HG02588 (cell line): Measurements from ENCODE around the gene ACSS1.

Source experiments
- ATAC-seq: cut with Tn5 transposase; IDR thresholded peaks from one replicate; pipeline ENCODE4 v1.9.1; 2021; ENCODE audit warnings: mild to moderate bottlenecking, moderate library complexity; ENCODE audit not compliant: unreplicated experiment

ACSS1 gene

DNA sequence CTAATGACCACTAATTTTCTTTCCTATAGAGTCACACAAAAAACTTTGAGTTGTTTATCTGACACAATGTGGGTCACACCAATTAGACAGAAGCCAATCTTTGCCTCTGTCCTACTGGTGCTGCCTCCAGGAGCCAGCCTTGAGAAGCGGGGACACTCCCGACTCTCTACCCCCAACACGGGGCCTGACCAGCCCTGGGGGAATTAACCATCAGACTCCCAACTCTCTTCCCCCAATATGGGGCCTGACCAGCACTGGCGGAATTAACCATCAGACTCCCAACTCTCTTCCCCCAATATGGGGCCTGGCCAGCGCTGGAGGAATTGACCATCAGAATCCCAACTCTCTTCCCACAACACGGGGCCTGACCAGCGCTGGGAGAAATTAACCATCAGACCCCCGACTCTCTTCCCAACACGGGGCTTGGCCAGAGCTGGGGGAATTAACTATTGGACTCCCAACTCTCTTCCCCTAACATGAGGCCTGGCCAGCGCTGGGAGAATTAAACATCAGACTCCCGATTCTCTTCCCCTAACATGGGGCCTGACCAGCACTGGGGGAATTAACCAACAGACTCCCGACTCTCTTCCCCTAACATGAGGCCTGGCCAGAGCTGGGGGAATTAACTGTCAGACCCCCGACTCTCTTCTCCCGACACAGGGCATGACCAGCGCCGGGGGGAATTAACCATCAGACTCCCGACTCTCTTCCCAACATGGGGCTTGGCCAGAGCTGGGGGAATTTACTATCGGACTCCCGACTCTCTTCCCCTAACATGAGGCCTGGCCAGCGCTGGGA is 96.4 kb downstream of the ACSS1 start:
- no peak for ATAC-seq

DNA sequence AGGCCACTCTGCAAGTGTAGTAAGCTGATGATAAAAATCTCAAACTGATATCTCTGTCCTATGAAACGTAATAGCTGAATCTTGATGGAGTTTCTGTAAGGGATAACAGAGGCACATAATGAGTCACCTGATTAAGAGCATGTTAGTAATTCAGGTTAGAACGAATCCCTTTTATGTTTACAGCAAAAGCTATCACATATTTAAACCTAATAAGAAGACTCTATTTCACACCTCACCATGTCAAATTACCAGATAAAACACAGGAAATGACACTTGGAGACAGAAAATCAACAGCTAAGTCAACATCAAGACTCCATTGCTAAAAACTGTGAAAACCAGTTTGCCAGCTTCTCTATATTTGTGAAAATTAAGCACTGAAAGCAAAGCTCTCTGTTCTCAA is 97.1 kb downstream of the ACSS1 start:
- ATAC-seq = no peak

DNA sequence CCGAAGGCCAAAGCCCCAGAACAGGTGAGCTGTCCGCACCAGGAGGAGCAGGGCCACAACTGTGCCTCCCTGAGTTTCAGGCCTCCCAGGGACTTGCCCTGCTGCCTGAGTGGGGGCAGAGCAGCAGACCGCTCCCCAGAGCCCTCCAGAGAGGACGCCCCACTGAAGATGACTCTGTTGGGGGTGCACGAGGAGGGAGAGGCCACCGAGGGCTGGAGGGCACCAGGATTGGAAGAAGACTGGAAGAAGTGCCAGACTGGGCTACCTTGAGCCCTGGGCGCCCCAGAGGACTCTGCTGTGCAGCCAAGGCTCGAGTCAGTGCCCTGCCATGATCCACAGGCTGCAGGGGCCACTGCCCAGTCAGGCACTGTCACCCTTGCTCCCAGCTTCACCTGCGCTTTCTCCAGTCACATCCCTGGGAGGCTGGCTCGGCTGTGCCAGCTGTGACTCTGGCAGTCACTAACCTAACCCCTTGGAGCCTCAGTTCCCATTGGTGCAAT is 97.6 kb downstream of the ACSS1 start:
- ATAC-seq = no peak

DNA sequence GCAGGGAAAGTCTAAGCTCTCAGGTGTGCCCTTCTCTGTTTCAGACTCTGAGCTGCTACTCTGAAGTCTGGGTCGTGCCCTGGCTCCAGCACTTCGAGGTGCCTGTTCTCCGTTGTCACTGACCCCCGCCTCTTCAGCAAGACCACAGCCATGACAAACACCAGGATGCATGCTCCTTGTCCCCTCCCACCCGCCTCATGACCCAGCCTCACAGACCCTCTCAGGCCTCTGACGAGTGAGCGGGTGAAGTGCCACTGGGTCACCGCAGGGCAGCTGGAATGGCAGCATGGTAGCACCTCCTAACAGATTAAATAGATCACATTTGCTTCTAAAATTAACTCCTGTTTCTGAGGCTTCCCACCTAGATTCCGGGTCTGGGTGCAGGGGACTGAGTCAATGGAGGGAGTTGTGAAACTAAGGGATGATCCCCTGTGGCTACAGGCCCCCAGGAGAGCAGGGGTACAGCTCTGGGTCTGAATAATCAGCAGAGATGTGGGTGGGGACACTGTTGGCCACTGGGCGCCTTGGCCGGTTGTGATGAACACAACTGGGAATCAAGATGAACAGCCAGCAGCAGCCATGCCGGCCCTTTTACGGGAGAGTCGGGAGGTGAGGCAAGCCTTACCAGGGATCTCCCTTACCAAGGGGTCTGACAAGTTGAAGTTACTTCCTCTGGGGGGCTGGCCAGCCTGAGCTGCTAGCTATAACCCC is 98.2 kb downstream of the ACSS1 start:
- ATAC-seq = no peak

DNA sequence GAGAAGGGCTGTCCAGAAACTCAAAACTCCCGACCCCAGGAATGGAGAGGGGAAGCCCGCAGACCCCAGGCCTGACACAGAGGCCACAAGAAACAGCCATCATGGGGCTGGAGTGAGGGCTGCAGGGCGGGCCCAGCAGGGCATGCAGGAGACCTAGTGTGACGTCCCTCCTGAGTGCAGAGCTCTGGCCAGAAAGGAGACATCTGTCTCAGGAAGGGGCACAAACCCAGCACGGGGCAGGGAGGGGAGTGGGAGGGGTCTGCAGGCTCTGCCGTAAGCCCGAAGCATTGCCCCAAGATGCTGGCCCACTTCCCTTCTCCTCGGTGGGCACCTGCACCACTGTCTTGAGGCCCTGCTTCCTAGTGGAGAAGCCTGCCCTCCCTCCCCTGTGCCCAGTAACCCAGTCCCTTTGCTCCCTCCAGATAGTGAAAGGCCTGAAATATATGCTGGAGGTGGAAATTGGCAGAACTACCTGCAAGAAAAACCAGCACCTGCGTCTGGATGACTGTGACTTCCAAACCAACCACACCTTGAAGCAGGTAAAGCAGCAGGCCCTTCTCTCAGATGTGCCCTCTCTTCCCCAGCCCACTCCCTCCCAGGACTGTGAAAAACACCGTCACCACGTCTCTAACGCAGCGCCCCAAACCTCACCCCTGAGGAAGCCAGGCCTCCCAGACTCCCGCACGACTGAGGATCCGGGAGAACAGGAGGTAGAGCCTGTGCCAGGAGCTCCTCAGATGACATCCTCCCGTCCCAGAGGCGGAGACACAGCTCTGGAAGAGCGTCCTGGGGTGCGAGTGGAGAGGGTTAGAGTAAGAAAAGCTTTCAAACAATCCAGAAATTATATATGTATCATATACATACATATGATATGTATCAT is 99.2 kb downstream of the ACSS1 start:
- ATAC-seq = no peak

DNA sequence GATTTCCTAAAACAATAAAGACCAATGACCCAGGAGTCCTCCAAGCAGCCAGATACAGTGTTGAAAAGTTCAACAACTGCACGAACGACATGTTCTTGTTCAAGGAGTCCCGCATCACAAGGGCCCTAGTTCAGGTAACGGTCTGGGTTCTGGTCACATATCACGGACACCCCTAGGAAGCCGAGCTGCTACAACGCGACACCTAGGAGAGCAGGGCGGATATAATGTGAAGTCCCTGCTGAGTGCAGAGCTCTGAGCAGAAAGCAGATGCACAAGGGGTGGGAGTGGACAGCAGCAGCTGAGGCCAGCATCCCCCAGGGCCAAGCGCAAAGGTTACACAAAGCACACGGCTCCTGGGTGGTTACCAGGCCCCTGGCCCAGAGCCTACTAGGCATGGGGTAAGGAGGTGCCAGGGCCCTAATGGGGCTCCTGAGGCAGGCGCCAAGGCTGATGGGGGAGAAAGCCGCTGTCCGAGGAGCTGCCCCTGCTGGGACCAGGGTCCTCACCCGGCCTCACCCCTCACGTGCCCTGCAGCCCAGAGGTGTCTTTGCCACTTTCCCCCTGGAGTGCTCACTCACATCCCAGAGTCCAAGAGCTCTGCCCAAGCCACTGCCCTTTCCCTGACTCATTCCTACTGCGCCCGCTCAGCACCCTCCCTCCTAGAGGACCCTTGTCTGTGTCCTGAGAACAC is 100.5 kb downstream of the ACSS1 start:
- ATAC-seq = no peak
